SIG-M5 (cell line): ENCODE data around the gene FIGLA.
"Not testable (repeated sequence)": the region's sequence is repeated elsewhere in the genome, so short reads cannot be mapped to it uniquely, and the experiment has no call there.

ENCODE experiments used
- DNase-seq: peaks from one replicate; lab custom pipeline; 2025; lab: John Stamatoyannopoulos, UW

The FIGLA gene

DNA sequence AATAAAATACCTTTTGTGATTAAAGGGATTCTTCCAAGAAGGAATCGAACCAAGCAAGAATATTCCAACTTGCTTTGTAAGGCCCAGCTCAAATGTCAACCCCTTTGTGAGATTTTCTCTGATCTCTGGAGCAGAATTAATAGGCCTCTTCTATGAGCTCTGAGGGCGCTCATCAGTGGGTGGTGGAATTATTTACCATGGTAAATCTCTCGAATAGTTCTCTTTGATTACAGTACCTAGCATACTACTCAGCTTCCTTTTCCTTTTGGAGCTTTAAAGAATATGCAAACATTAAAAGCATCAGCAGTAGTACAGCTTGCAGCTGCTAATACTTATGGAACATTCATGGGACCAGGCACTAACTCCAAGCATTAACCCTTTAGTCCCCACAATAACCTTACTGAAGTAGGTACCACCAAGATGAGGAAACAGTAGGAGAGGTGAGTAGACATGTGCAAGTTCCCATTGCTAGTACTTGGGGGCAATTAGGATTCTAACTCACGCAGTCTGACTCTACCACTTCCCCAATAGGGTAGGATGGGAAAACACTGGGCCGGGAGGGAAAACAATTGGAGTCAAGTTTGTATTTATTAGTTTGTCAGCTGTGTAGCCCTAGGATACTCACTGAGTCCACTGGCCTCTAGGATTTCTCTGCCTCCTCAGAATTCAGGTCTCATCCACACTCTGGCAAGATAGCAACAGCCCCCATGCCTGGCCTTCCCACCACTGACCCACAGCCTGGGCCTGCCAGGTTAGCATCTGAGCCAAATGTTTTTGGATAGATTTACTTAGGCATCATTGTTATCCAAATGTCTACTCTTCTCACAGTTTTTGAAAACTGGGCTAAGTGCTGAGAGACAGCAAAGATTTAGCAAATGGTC, 44.1 kb downstream of the FIGLA start:
- no peak for DNase-seq

DNA sequence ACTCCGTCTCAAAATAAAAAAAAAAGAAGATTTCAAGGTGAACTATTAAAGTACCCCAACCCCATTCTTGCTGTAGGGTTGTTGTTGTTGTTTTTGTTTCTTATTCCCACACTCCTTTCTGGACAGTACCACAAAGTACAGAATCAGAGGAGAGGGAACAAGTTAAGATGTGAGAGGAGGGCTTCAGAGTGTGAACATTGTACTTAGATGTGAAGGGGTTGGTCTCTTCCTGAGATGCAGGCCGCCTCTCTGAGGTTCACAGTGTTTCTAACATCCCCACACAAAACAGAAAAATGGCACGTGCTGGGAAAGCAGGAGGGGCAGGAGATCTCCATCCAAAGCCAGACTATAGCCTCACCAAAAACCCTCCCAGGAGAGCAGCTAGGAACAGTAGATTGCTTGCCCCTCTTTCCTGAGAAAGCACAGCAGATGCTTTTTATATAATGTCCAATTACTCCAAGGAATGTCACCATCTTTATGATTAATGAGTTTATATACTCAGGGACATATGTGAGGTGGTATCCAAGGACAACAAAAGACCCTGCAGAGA, 45.1 kb downstream of the FIGLA start:
- no peak for DNase-seq

DNA sequence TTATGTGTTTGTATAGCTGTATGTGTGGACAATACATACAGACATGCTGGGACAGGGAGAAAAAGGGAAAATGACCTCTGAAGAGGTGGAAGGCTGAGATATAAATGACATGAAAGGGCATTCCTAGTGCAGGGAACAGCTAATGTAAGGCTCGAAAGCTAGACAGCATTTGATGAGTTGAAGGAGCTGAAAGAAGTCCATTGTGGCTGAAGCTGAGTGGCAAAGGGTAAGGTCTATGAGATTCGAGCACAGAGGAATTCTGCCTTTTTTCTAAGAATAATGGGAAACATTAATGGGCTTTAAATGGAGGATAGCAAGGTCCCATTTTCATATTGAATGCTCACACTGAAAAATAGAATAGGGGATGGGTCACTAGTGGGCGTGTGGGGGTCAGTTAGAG, 46.0 kb downstream of the FIGLA start:
- DNase-seq = no peak

DNA sequence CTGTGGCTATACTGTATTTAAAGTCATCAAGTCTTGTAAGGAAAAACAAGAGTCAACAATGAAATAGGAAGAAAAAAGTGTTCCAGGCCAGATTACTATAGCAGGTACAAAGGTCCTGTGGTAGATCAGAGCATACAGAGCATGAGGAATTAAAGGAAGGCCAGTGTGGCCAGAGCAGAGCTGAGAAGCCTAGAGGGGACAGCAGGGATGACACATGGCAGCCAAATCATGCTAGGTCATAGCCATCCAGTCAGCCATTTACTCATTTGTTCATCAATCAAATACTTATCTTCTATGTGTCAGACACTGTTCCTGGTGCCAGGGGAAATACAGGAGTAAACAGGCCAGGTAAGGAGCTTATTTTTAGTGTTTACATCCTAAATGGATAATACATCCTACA, 46.8 kb downstream of the FIGLA start:
- DNase-seq = no peak

DNA sequence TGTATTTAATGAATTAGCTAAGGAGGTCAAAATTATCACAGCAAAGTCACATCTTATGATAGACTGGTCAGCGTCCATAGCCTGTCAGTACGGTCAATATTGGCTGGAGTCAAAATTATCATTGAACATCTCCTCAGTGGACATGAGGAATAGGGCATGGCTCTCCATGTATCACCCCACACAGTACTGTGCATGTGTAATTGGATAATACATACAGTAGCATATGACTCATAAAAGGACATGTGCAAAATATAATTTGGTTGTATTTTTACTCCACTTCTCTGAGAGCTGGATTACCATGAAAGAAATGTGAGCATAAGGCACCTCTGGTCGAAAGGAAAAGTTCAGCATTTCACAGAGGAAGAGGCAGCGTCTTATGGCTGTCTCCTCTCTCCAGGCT, 47.4 kb downstream of the FIGLA start:
- DNase-seq = no peak

DNA sequence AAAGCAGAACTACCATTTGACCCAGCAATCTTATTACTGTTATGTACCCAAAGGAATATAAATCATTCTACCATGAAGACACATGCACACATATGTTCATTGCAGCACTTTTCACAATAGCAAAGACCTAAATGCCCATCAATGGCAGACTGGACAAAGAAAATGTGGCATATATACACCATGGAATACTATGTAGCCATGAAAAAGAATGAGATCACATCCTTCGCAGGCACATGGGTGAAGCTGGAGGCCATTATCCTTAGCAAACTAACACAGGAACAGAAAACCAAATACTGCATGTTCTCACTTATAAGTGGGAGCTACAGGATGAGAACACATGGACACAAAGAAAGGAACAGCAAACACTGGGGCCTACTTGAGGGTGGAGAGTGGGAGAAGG, 51.0 kb downstream of the FIGLA start:
- DNase-seq = not testable (repeated sequence)

DNA sequence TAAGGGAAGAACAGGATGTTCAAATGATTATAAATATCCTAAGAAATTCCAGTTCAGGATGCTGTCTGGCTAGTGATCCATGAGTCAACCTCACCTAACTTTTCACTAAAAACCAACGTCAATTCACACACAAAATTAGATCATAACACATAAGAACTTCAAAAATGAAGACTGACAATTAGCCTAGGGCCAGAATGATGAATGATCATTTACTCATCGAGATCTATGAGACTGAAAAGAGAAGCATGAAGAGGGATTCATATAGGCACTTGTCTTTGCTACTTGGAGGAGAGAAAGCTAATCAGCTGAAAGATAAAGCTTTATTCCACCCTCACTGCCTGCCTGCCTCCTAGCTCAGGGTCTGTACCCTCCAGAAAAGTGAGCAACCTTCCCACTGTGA, 52.3 kb downstream of the FIGLA start:
- DNase-seq = no peak

DNA sequence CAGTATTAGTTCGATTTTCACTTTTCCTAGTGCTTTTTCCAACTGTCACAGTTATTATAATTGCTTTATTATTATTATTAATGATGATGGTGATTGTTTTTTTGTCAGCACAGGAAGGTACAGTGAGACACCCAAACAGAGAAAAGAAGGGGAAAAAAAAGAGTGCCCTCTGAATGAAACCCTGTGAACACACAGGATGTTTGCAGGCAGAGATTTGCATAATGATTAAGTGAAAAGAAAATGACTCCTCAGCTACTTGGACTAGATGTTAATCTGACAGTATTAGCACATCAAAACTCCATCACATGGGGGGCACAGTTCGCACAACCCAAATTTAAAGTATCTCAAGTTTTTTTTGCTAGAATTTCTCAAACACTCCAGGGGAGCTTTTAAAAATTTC, 55.4 kb downstream of the FIGLA start:
- no peak for DNase-seq

DNA sequence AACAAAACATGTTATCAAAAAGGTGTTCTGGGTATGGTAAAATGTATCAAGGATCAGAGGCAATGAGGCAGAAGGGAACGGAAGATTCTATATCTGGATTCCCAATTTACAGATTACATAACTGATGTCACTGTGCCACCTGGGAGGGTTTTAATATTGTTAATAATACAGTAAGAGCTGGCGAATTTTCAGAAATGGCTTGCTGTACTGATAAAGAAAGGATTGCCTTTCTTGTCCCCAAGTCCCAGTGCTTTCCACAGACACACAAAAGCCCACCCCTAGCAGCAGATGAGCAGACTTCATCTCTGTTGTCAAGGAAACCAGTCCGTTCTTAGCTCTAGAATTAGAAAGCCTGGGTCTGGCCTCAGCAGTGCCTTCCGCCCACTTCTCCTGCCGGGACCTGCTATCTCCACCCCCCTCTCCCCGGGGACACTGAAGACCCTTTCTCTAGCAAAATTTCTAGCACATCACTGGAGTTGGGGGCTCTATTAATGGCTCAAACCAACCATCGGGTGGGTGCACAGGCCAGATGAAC, 56.7 kb downstream of the FIGLA start:
- DNase-seq = no peak

DNA sequence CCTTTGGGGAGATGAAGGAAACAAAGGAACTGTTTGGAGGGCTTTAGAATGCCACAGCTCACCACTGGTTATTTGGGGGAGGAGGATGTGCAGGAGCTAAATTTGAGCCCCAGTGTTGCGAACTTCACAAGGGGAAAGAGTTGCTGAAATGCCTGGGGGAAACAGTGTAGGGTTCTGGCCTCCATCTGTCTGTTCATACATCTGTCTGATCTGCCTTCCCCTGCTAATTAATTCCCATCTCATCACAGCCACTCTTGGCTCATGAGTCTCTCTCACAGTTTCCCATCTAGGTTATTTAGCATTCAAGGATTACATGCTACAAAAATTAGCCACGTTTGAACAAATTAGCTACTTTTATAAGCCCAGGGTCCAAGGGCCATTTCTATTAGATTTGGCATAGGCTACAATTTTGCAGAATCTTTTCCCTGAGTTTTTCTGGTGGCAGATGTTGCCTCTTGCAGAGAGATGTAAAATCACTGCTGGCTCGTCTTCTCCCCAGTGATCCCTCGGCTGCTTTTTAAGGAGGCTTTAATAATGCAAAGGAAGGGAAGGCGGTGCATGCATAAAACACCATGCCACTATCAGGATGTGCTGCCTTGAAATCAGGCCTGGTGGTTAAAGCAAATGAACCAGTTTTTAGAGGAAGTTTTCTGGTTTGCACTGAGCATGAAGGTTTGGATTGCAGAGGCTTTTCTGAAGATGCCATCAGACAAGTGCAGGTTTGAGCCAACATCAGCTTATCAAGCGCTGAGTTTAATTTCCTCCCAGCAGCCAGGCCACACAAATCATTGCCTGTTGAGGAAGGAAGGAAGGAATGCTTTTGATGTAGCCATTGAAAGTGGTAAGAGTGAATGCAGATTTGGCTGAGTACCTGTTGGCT, 57.4 kb downstream of the FIGLA start:
- DNase-seq = no peak

DNA sequence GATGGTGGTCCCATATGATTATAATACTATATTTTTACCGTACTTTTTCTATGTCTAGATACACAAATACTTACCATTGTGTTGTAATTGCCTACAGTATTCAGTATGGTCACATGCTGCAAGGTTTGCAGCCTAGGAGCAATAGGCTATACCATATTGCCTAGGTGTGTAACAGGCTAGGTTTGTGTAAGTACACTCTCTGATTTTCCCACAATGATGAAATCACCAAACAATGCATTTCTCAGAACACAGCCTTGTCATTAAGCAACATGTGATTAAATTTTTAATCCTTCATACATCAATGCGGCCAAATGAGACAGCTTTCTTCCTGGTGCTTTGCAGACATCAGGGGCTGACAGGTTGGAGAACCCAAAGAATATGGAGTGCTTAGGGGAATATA, 59.7 kb downstream of the FIGLA start:
- DNase-seq = no peak

DNA sequence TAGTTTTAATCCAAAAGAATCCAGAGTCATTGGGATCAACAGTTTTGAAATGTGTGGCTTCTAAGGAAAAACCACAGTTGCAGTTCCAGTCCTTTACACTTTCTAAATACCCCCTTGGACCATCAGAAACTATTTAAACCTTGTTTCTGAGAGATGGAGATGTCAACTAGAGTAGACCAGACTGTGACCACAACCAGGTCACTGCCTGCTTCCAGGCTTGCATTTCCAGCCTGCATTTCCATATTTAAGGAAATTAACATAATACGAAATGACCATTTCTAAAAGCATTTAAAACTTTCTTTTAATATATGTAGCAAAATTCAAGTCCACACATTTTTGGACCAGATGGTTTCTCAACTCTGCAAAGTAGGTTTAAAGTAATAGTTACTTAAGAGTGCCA, 60.8 kb downstream of the FIGLA start:
- no peak for DNase-seq

DNA sequence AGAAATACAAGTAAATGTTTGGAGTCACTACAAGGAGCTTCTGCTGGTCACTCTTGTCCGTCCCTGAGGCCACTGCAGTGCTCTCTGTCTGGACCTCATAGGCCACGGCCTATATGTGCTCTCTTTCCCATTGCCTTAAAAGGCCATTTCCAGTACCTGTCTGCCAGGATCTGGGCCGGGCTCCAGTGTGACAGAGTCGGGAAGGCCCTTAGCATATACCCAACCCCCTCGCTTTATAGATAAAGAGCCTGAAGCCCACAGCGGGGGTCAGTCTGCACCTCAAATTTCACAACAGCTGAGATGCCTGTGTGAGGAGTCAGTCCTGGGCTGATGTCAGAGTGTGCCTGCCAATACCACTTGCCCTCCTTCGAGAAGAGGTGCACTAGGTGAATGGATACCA, 62.3 kb downstream of the FIGLA start:
- no peak for DNase-seq
